ENCODE data around the gene GPR137.
A peak's percentile ranks its signal among the peaks of the same experiment; 100 is the strongest.

The GPR137 gene

GRCh38 chr11:64249563-64250414, 35.9 kb upstream of the GPR137 start:
- no peak for DNase-seq

DNA sequence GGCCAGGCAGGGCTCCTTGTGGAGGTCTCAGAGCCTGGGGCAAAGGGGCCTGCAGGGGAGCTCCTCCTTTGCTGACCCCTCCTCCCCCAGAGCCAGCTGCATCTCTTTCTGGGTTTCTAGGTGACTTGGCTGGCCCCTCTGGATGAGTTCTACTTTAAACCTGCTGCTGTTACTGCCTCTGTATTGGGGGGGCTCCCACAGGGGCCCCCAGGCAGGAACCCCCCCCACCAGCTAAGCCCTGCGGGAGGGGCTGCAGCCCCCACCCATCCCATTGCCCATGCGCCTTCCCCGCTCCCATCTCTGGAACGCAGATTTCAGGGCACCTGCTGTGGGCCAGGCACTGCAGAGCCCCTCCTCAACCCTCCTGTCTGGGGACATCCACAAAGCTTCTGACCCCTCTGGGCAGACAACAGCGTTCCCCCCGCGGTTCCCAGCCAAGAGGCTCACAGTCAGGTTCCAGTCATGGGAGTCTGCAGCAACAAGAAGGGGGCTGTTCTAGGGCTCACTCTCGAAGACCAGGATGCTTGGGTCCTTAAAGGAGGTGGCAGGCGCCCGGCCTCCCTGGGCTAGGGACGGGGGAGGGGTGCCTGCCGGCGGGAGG, 35.1 kb upstream of the GPR137 start:
- DNase-seq = no peak

- DNase-seq = peak; percentile 36
These were observed 34.5 kb upstream of the GPR137 start, which contains the start of gene PLCB3 for GRCh38 chr11:64251016-64251752. PLCB3 (plus strand) TSS chr11:64251530; CDS start chr11:64251650, 120 bp downstream.

DNA sequence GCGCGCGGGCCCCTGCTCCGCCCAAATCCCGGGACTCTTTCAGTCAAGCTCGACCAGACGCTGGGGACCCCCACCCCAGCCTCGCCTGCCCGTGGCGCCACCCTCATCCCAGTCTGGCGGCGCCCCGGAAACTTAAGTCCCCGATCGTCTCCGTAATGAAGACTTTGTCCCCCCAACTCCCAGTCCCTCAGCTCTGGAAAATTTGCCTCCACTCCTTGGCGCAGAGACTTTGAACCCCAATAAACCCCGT, 34.0 kb upstream of the GPR137 start:
- no peak for DNase-seq

- no peak for DNase-seq
These were observed 33.4 kb upstream of the GPR137 start for GRCh38 chr11:64252003-64252872.

DNA sequence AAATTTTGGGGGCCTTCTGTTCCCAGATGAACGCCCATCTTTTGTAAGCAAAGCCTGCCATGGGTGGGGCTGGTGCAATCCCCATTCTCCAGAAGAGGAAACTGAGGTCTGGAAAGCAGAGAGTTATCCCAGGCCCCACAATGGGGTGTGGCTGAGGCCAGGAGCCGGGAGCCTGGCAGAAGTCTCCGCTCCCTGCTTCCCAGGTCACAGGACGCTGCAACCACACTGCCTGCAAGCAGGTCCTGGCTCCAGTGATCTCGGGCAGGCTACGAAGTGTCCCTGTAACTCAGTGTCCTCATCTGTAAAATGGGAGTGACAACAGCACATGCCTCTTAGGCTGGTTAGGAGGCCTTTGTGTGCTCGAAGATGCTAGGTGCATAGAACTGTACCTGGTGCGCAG, 32.6 kb upstream of the GPR137 start:
- DNase-seq = no peak

DNA sequence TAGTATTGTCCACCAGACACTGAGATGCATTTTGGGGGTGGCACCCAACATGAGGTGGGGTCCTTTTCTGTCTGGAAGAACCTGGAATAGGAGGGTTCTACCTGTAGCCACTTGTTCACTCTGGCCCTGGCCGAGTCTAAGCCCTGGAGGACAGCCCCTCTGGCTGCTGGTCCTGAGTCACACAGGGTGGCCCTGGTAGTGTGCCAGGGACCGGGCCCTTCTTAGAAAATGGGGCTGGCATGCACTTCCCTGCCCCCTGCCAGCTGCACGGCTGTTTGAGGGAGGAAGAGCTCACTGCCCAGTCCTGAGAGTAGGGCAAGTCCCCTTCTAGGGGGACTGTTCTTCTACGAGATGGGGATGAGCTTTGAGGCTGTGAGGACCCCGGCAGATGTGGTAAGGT, 32.2 kb upstream of the GPR137 start:
- DNase-seq = no peak

- no peak for DNase-seq
These were observed 31.3 kb upstream of the GPR137 start for GRCh38 chr11:64254326-64254725.

DNA sequence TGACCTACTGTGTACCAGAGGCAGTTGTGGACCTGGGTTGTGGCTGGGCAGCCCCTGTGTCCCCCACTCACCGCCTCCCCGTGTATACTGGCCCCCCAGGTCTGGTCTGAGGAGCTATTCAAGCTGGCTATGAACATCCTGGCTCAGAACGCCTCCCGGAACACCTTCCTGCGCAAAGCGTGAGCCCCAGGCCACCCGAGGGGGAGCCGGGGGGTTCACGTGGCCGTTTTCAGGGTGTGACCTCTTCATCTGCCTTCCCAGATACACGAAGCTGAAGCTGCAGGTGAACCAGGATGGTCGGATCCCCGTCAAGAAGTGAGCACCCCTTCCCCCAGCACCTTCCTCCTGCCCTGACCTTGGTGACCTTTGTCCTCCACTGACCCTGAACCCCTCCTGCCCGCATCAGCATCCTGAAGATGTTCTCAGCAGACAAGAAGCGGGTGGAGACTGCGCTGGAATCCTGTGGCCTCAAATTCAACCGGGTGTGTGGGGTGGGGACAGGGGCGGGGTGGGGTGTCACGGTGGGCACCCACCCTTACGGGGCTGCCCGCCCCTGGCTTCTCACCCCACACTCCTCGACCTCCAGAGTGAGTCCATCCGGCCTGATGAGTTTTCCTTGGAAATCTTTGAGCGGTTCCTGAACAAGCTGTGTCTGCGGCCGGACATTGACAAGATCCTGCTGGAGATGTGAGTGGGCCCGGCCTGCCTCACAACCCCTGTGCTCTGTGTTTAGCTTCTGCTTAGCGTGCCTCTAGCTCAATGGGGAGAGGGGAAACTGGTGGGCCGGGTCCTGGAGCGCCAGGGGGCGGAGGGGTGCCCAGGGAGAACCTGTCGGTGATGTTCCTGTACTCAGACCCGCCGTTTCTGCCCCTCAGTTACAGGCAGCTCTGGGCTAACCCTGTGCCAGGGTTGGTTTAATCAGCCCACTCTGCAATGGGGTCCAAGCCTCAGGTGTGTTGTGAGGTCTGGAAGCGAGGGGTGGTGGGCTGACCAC, 30.2 kb upstream of the GPR137 start:
- DNase-seq = no peak

GRCh38 chr11:64256300-64256699, 29.3 kb upstream of the GPR137 start:
- no peak for DNase-seq

DNA sequence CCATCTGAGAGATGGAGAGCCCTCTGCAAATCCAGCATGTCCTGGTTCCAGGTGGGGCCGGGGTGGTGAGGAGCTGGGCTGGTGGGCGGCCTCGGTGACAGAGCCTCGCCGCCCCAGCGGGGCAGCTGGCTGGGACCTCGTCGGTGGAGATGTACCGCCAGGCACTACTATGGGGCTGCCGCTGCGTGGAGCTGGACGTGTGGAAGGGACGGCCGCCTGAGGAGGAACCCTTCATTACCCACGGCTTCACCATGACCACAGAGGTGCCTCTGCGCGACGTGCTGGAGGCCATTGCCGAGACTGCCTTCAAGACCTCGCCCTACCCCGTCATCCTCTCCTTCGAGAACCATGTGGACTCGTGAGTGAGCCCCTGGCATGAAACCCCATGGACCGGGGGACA, 27.3 kb upstream of the GPR137 start:
- DNase-seq = no peak

DNA sequence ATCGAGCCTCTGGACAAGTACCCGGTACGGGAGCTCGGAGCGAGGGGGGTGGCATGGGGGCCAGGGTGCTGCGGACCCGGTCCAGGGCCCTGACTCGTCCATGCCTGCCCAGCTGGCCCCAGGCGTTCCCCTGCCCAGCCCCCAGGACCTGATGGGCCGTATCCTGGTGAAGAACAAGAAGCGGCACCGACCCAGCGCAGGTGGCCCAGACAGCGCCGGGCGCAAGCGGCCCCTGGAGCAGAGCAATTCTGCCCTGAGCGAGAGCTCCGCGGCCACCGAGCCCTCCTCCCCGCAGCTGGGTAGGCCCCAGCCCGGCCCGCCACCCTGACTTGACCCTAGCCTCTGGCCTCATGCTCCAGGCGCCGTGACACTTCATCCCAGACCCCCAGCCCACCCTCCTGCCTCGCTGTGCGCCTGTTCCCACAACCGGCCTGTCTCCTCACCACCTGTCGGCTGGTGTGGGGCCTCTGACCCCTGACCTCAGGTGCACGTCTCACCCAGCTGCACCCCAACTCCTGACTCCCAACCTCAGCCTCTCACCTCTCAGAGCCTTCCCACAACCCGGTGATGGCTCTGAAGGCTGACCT, 26.6 kb upstream of the GPR137 start:
- no peak for DNase-seq

DNA sequence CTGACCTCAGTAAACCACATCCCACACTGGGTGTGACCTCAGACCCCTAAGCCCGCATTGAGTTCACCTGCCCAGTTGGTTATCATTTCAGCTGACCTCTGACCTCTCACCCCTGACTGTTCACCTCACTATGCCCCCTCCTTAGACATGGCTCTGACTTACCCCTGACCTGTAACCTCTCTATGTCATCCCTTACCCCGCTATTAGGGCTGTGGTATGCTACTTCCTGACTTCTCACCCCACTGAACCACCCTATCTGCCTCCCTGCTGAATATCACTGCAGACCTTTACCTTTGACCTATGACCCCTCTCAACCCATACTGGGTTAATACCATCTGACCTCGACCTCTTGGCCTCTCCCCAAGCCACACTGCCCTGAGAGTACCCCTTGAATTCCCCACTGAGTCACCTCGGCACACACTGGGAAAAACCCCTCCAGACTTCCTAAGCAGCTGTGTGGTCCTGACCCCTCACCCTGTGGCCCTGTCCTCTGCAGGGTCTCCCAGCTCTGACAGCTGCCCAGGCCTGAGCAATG, 26.0 kb upstream of the GPR137 start:
- DNase-seq = no peak

- DNase-seq = no peak
These were observed 25.4 kb upstream of the GPR137 start for GRCh38 chr11:64260147-64260708.

- no peak for DNase-seq
These were observed 24.0 kb upstream of the GPR137 start for GRCh38 chr11:64261556-64262080.

- DNase-seq = no peak
These were observed 23.2 kb upstream of the GPR137 start for GRCh38 chr11:64262271-64263002.

DNA sequence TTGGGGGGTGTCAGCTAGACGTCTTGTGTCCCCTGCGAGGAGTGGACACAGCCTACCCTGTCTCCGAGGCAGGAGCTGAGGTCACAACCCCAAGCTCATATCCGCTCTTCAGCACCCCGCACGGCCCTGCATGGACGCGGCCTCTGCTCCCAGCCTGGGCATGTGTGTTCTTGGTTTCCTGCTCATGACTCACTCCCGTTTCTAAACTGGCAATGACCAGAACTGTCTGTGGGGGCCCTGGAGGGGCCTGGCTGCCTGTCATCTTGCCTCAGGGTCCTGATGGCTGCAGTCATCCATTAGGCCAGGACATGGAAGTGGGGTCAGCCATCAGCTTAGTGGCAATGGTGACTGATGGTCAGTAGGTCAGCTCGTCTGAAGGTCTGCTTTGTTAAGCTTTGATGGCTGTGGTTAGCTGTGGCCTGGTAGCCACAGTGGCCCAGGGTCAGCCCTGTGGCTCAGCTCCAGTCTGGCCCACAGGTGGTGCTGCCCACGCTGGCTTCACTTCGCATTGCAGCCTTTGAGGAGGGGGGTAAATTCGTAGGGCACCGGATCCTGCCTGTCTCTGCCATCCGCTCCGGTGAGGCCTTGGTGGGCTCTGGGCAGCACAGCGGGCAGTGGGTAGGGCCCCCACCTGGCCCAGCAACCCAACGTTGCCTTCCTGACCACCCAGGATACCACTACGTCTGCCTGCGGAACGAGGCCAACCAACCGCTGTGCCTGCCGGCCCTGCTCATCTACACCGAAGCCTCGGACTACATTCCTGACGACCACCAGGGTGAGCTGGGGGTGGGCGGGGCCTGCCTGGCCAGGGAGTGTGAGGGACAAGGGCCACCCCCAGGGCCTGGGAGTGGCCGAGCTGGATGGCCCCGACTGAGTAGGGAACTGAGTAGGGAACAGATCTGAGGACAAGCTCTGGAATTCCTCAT, 22.4 kb upstream of the GPR137 start:
- DNase-seq = no peak

GRCh38 chr11:64263947-64264317, 21.7 kb upstream of the GPR137 start:
- DNase-seq = no peak

GRCh38 chr11:64264371-64264852, 21.2 kb upstream of the GPR137 start:
- no peak for DNase-seq
